ENCODE measurements around the gene DND1. TPM values are rescaled to one million over a fixed set of nuclear protein-coding genes. Genes with fewer than 3 reads are reported as not detected.
"Not testable (repeated sequence)": the region's sequence is repeated elsewhere in the genome, so short reads cannot be mapped to it uniquely, and the experiment has no call there.

DND1 gene
- total RNA-seq, 1 experiment from 2014 or later, result 3.3 TPM

GRCh38 chr5:140711794-140712193, 38.4 kb upstream of the DND1 start:
- Mint-ChIP-seq H3K27ac (no peak overlapping the region), H3K4me1 (peaks cover 4% of the 10 kb centered on the region; the same call in 1 of the 2 replicates), H3K36me3 (no peaks in the 10 kb centered on the region), H3K9me3 (no peaks in the 10 kb centered on the region), H3K27me3 (ENCODE audit: low read depth) (no peaks in the 10 kb centered on the region), H3K4me3 (peak overlapping the region; percentile 92)
- ATAC-seq (no peak), DNase-seq (ENCODE audit: low spot score) (no peak)
- ChIA-PET CTCF (interaction anchor here (0.6 to 1.6 kb wide), 8 partner anchors 8 to 467 kb away, joined by 3 to 12 read pairs (median 4); partner anchors contain the start of genes CD14, HARS1, HARS2 and TMCO6), POLR2A (interaction anchor here (0.9 to 1.7 kb wide), 2 partner anchors 12 to 164 kb away, joined by 3 to 10 read pairs; partner anchors contain the start of genes EIF4EBP3 and ZMAT2)
- TF ChIP-seq ZNF396 (CRISPR knock-in tag; IDR thresholded peaks at IDR 0.05; ENCODE audit: borderline replicate concordance), result no peak

- no peaks in the 10 kb centered on the region for H3K27me3 Mint-ChIP-seq (ENCODE audit: low read depth)
- peaks cover 3% of the 10 kb centered on the region for H3K36me3 Mint-ChIP-seq
- H3K4me1 Mint-ChIP-seq, result peaks cover 4% of the 10 kb centered on the region; the same call in 1 of the 2 replicates
- DNase-seq (ENCODE audit: low spot score) (peak; percentile 77), ATAC-seq (peak; percentile 83)
- no peak for TF ChIP-seq ATF2 (CRISPR knock-in tag; IDR thresholded peaks at IDR 0.05; ENCODE audit: borderline replicate concordance, low read depth)
- no peak for TF ChIP-seq ATF1 (CRISPR knock-in tag; IDR thresholded peaks at IDR 0.05)
- no peak for TF ChIP-seq MYBL2 (CRISPR knock-in tag; IDR thresholded peaks at IDR 0.05)
- no peak for TF ChIP-seq ZNF263 (CRISPR knock-in tag; IDR thresholded peaks at IDR 0.05; ENCODE audit: low read depth)
- TF ChIP-seq SP1 (CRISPR knock-in tag; conservative IDR thresholded peaks at IDR 0.05), result 0 out of 2 replicates have a peak, but pooled peaks have one; percentile 22
- TF ChIP-seq NFE2L1 (CRISPR knock-in tag; IDR thresholded peaks at IDR 0.05), result peak; percentile 89
- no peak for TF ChIP-seq PREB (CRISPR knock-in tag; IDR thresholded peaks at IDR 0.05; ENCODE audit: borderline replicate concordance)
- no peak for TF ChIP-seq GRHL2 (CRISPR knock-in tag; IDR thresholded peaks at IDR 0.05; ENCODE audit: insufficient replicate concordance, severe bottlenecking)
- POLR2A ChIA-PET, result interaction anchor here (0.6 to 1.7 kb wide), 4 partner anchors 11 to 164 kb away, joined by 3 to 10 read pairs (median 4); partner anchors contain the start of genes DND1, EIF4EBP3, IK and NDUFA2
- CTCF ChIA-PET, result interaction anchor here (0.6 to 1.6 kb wide), 13 partner anchors 9 to 466 kb away, joined by 3 to 12 read pairs (median 4); partner anchors contain the start of genes CD14, EIF4EBP3, HARS1 and HARS2
- H3K27ac Mint-ChIP-seq, result peak overlapping the region; percentile 77
- no peaks in the 10 kb centered on the region for H3K9me3 Mint-ChIP-seq
- peak overlapping the region; percentile 92 for H3K4me3 Mint-ChIP-seq
These were observed 37.6 kb upstream of the DND1 start for GRCh38 chr5:140710899-140711552.

DNA sequence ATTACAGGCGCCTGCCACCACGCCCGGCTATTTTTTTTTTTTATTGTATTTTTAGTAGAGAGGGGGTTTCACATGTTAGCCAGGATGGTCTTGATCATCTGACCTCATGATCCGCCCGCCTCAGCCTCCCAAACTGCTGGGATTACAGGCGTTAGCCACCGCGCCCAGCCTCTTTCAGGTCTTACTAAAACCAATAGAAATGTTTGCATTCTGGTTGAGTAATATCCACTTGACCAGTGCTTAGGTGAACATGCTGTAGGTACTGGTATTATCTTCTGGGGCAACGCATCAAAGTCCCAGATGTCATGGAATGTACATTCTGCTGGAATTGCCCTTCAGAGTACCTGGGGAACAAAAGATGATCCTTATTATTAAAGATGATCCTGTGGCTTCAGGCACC, 35.4 kb upstream of the DND1 start:
- ATAC-seq; H3K27ac Mint-ChIP-seq; CTCF ChIA-PET; DNase-seq (ENCODE audit: low spot score); H3K27me3 Mint-ChIP-seq (ENCODE audit: low read depth); H3K4me3 Mint-ChIP-seq; H3K4me1 Mint-ChIP-seq; H3K9me3 Mint-ChIP-seq: not testable (repeated sequence)
- peaks cover 19% of the 10 kb centered on the region for H3K36me3 Mint-ChIP-seq
- POLR2A ChIA-PET, result interaction anchor here (1.2 kb wide), 1 partner anchor 9 kb away, joined by 3 read pairs; the partner anchor contains the start of gene ZMAT2

DNA sequence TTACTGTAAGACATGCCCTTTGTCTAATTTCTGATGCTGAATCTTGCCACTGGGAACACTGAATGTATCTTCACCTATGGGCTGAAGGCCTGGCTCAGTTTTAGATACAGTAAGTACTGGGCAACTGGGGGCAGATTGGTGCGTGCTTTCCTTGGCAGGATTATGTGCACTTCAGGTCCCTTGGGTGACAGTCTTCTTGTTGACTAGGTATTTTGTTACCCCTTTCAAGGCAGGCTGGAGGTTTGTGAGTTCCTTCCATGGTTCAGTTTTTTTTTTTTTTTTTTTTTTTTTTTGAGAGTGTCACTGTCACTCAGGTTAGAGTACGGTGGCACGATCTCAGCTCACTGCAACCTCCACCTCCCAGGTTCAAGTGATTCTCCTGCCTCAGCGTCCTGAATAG, 34.4 kb upstream of the DND1 start:
- H3K4me1 Mint-ChIP-seq, result peaks cover 4% of the 10 kb centered on the region; the same call in 1 of the 2 replicates
- POLR2A ChIA-PET, result no interaction called here
- no peak for ATAC-seq
- CTCF ChIA-PET, result interaction anchor here (0.5 kb wide), 1 partner anchor 13 kb away, joined by 3 read pairs; no protein-coding TSS in a partner anchor
- no peak overlapping the region for H3K27ac Mint-ChIP-seq
- no peak overlapping the region for H3K4me3 Mint-ChIP-seq
- no peaks in the 10 kb centered on the region for H3K9me3 Mint-ChIP-seq
- DNase-seq (ENCODE audit: low spot score), result no peak
- no peaks in the 10 kb centered on the region for H3K27me3 Mint-ChIP-seq (ENCODE audit: low read depth)
- H3K36me3 Mint-ChIP-seq, result peaks cover 29% of the 10 kb centered on the region
- TF ChIP-seq CREM (CRISPR knock-in tag; IDR thresholded peaks at IDR 0.05) (no peak), ZNF219 (CRISPR knock-in tag; IDR thresholded peaks at IDR 0.05; ENCODE audit: borderline replicate concordance) (no peak), SMAD4 (CRISPR knock-in tag; IDR thresholded peaks at IDR 0.05) (no peak), FOXK1 (CRISPR knock-in tag; IDR thresholded peaks at IDR 0.05) (no peak), JUN (CRISPR knock-in tag; IDR thresholded peaks at IDR 0.05) (no peak), ZBTB21 (CRISPR knock-in tag; IDR thresholded peaks at IDR 0.05; ENCODE audit: borderline replicate concordance) (no peak), ZNF416 (CRISPR knock-in tag; IDR thresholded peaks at IDR 0.05) (no peak), NR1H2 (CRISPR knock-in tag; IDR thresholded peaks at IDR 0.05) (no peak), ZNF512 (CRISPR knock-in tag; IDR thresholded peaks at IDR 0.05; ENCODE audit: borderline replicate concordance) (no peak), ZNF138 (CRISPR knock-in tag; conservative IDR thresholded peaks at IDR 0.05) (no peak), ETV6 (CRISPR knock-in tag; IDR thresholded peaks at IDR 0.05) (no peak), CREB1 (CRISPR knock-in tag; IDR thresholded peaks at IDR 0.05) (no peak)
- TF ChIP-seq, protein P1, sequence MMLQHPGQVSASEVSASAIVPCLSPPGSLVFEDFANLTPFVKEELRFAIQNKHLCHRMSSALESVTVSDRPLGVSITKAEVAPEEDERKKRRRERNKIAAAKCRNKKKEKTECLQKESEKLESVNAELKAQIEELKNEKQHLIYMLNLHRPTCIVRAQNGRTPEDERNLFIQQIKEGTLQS (CRISPR knock-in tag; conservative IDR thresholded peaks at IDR 0.05), result no peak
- TF ChIP-seq, protein P2, sequence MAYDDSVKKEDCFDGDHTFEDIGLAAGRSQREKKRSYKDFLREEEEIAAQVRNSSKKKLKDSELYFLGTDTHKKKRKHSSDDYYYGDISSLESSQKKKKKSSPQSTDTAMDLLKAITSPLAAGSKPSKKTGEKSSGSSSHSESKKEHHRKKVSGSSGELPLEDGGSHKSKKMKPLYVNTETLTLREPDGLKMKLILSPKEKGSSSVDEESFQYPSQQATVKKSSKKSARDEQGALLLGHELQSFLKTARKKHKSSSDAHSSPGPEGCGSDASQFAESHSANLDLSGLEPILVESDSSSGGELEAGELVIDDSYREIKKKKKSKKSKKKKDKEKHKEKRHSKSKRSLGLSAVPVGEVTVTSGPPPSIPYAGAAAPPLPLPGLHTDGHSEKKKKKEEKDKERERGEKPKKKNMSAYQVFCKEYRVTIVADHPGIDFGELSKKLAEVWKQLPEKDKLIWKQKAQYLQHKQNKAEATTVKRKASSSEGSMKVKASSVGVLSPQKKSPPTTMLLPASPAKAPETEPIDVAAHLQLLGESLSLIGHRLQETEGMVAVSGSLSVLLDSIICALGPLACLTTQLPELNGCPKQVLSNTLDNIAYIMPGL (CRISPR knock-in tag; IDR thresholded peaks at IDR 0.05), result no peak
